K562 (cell line): ENCODE results near the gene ST7. TPM values are rescaled to one million over a fixed set of nuclear protein-coding genes. Genes with fewer than 3 reads are reported as not detected.

Experiments used
- BHLHE40 ChIP-seq: IDR thresholded peaks from 2 replicates; pipeline ENCODE4 v1.6.1; 2011; ENCODE audit warnings: low read length, improper control_type of control experiment
- CBFA2T3 ChIP-seq: fragments of 450-650 bp; IDR thresholded peaks from 2 replicates; pipeline ENCODE4 v1.6.1; 2017
- DACH1 ChIP-seq: fragments of 450-650 bp; IDR thresholded peaks from 2 replicates; pipeline ENCODE4 v1.6.1; 2018; ENCODE audit not compliant: partially characterized antibody
- DPF2 ChIP-seq: fragments of 450-650 bp; IDR thresholded peaks from 2 replicates; pipeline ENCODE4 v1.6.1; 2016
- EHMT2 ChIP-seq: fragments of 450-650 bp; IDR thresholded peaks from 2 replicates; pipeline ENCODE4 v1.6.1; 2018; ENCODE audit warnings: antibody characterized with exemption
- FOSL1 ChIP-seq: fragments of 200-800 bp; sonication (Bioruptor generic); conservative IDR thresholded peaks from 2 replicates; pipeline ENCODE4 v1.6.1; 2016; ENCODE audit warnings: missing genetic modification characterization, missing compliant biosample characterization
- HDAC1 ChIP-seq, 2 experiments: fragments of 450-650 bp; IDR thresholded peaks; 2 replicates each; pipeline ENCODE4 v1.6.1; 2016 to 2017; ENCODE audit warnings: inconsistent platforms in 1 of 2, mild to moderate bottlenecking in 1 of 2, moderate library complexity in 1 of 2
- KDM1A ChIP-seq, 2 experiments: fragments of 450-650 bp; IDR thresholded peaks; 2 replicates each; pipeline ENCODE4 v1.6.1; 2016; ENCODE audit warnings: mild to moderate bottlenecking in 2 of 2
- L3MBTL2 ChIP-seq: fragments of 450-650 bp; IDR thresholded peaks from 2 replicates; pipeline ENCODE4 v1.6.1; 2016; ENCODE audit warnings: mild to moderate bottlenecking, moderate library complexity
- MAZ ChIP-seq, 2 experiments: fragments of 450-650 bp in 1 of 2; sonication (generic) in 1 of 2; formaldehyde crosslinking; IDR thresholded peaks in 1 of 2; conservative IDR thresholded peaks in 1 of 2; 2 replicates each; pipeline versions ENCODE4 v1.4.0 to v1.5.0; 2020; ENCODE audit warnings: mild to moderate bottlenecking in 1 of 2, missing genetic modification reagents in 1 of 2
- MECOM ChIP-seq: fragments of 250-450 bp; sonication (Bioruptor Pico); IDR thresholded peaks from 2 replicates; pipeline ENCODE4 v1.8.0; 2022; ENCODE audit warnings: inconsistent platforms
- NBN ChIP-seq: fragments of 450-650 bp; IDR thresholded peaks from 2 replicates; pipeline ENCODE4 v1.6.1; 2016; ENCODE audit warnings: low read depth, mild to moderate bottlenecking
- NR2C1 ChIP-seq, 2 experiments: fragments of 450-650 bp; IDR thresholded peaks; 2 replicates each; pipeline ENCODE4 v1.6.1; 2017; ENCODE audit warnings: mild to moderate bottlenecking in 2 of 2, antibody characterized with exemption in 1 of 2, inconsistent platforms in 1 of 2, missing compliant biosample characterization in 1 of 2, missing genetic modification characterization in 1 of 2
- RCOR1 ChIP-seq, 2 experiments: IDR thresholded peaks; 2 replicates each; pipeline ENCODE4 v1.6.1; 2012; ENCODE audit warnings: low read depth in 2 of 2, low read length in 2 of 2, borderline replicate concordance in 1 of 2, improper control_type of control experiment in 1 of 2
- REST ChIP-seq, 2 experiments: fragments of 450-650 bp; formaldehyde crosslinking in 1 of 2; IDR thresholded peaks; 2 replicates each; pipeline versions ENCODE4 v1.4.0 to v1.6.1; 2014 to 2020; ENCODE audit warnings: mild to moderate bottlenecking in 2 of 2, borderline replicate concordance in 1 of 2, low read depth in 1 of 2
- SMAD1 ChIP-seq: fragments of 150-350 bp; IDR thresholded peaks from 2 replicates; pipeline ENCODE4 v1.6.1; 2014; ENCODE audit warnings: low read length, low read depth; ENCODE audit not compliant: partially characterized antibody
- TAL1 ChIP-seq: fragments of 450-650 bp; IDR thresholded peaks from 2 replicates; pipeline ENCODE4 v1.6.1; 2016; ENCODE audit warnings: mild to moderate bottlenecking
- TGIF2 ChIP-seq: sonication (generic); formaldehyde crosslinking; IDR thresholded peaks from 2 replicates; pipeline ENCODE4 v1.8.1; 2022; ENCODE audit warnings: mild to moderate bottlenecking, missing genetic modification reagents, moderate library complexity
- ZNF239 ChIP-seq: fragments of 250-450 bp; sonication (Bioruptor Pico); IDR thresholded peaks from 2 replicates; pipeline ENCODE4 v1.4.0; 2020; ENCODE audit warnings: mild to moderate bottlenecking
- ZNF3 ChIP-seq: fragments of 250-450 bp; sonication (Bioruptor Pico); IDR thresholded peaks from 2 replicates; pipeline ENCODE4 v1.5.0; 2021; ENCODE audit warnings: mild to moderate bottlenecking, moderate library complexity
- polyA plus RNA-seq, 8 experiments: library from polyadenylated mRNA; depleted of rRNA in 4 of 8; stranded (reverse) in 5 of 8; unstranded in 3 of 8; fragments of >200 nt; fragmentation: Nextera tagmentation in 2 of 8; fragmentation: Illumina TruSeq in 1 of 8; extraction: Ambion mirVana in 2 of 8; extraction: Trizol in 1 of 8; gene quantifications; 2 replicates each; pipeline versions ENCODE4 v1.2.1 to v1.2.3, GENCODE V29; 2011 to 2014; ENCODE audit warnings: inconsistent platforms in 1 of 8, missing spikeins in 1 of 8
- total RNA-seq, 7 experiments: library from RNA; depleted of rRNA in 6 of 7; stranded (reverse); fragments of >200 nt in 6 of 7; fragmentation: Illumina TruSeq in 2 of 7; extraction: Trizol in 2 of 7; gene quantifications; 2 replicates each; pipeline versions ENCODE4 v1.2.1 to v1.2.3, GENCODE V29; 2011 to 2021; ENCODE audit warnings: low replicate concordance in 1 of 7
- TF ChIP-seq, protein P1 (sequence below), 2 experiments: fragments of 450-650 bp; conservative IDR thresholded peaks; 2 replicates each; pipeline ENCODE4 v1.6.1; 2017; ENCODE audit warnings: mild to moderate bottlenecking in 2 of 2, moderate library complexity in 2 of 2

Gene ST7
- total and polyA plus RNA-seq, 9 of the 15 experiments (the other 6 are each of a cell fraction or from before 2014, with no cell fraction given), result 23.9 to 56.3 (median 36.9) TPM

DNA sequence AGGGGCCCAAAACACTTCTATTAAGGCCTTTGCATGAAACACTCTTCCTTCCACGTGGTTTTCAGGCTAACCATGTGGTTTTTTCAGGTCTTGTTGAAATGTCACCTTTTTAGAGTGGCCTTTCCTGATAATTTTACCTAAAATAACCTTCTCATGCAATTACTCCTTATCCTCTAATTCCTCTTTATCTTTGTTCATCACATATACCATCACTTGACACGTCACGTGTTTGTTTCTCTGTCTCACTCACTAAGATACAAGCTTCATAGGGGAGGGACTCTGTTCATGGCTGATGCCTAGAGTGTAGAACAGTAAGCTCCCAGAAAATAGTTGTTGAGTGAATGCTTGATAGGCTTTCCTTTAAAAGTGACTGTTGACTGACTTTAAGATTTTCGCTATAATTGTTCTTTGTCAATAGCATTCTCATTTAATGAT is 63.7 kb downstream of the ST7 start (continued):
- TF ChIP-seq, protein P1, sequence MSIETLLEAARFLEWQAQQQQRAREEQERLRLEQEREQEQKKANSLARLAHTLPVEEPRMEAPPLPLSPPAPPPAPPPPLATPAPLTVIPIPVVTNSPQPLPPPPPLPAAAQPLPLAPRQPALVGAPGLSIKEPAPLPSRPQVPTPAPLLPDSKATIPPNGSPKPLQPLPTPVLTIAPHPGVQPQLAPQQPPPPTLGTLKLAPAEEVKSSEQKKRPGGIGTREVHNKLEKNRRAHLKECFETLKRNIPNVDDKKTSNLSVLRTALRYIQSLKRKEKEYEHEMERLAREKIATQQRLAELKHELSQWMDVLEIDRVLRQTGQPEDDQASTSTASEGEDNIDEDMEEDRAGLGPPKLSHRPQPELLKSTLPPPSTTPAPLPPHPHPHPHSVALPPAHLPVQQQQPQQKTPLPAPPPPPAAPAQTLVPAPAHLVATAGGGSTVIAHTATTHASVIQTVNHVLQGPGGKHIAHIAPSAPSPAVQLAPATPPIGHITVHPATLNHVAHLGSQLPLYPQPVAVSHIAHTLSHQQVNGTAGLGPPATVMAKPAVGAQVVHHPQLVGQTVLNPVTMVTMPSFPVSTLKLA (conservative IDR thresholded peaks at IDR 0.05), result peak; percentile 97
- TF ChIP-seq BHLHE40 (peak; percentile 75), NR2C1 (IDR thresholded peaks at IDR 0.05) (peak; percentile 47; the same call in 1 of the 2 replicates), NR2C1 (tag; IDR thresholded peaks at IDR 0.05) (no peak), CBFA2T3 (peak; percentile 66; the same call in 1 of the 2 replicates), RCOR1 (IDR thresholded peaks at IDR 0.05; ENCODE audit: borderline replicate concordance in 1 of 2, low read depth in 2 of 2, low read length in 2 of 2) (peak in 1 of 2 experiments; percentile 52; a peak in 1 of 4 replicates), MAZ (CRISPR knock-in tag; conservative IDR thresholded peaks at IDR 0.05 in 1 of 2, IDR thresholded peaks at IDR 0.05 in 1 of 2) (0 out of 4 replicates have a peak, but pooled peaks of 1 of the 2 experiments have one; percentile 35), REST (IDR thresholded peaks at IDR 0.05; ENCODE audit: borderline replicate concordance) (peak; percentile 55), REST (CRISPR knock-in tag; IDR thresholded peaks at IDR 0.05; ENCODE audit: low read depth) (no peak), L3MBTL2 (peak; percentile 85), HDAC1 (IDR thresholded peaks at IDR 0.05) (peak; percentile 20 to 92; a peak in 2 of 4 replicates), DPF2 (peak; percentile 82), EHMT2 (peak; percentile 36; the same call in 1 of the 2 replicates), NBN (peak; percentile 73), ZNF3 (peak; percentile 88), FOSL1 (tag) (0 out of 2 replicates have a peak, but pooled peaks have one; percentile 32), MECOM (CRISPR knock-in tag) (0 out of 2 replicates have a peak, but pooled peaks have one; percentile 25), ZNF239 (CRISPR knock-in tag) (no peak), SMAD1 (peak; percentile 5), KDM1A (IDR thresholded peaks at IDR 0.05) (peak; percentile 61 to 72), TAL1 (peak; percentile 23; the same call in 1 of the 2 replicates), TGIF2 (CRISPR knock-in tag) (no peak), DACH1 (peak; percentile 76)
